IPS-20b (cell line): ENCODE results near the gene FGF8.

Experiments
- H3K27ac ChIP-seq: one replicate; pipeline ENCODE4 v1.5.1; 2013; ENCODE audit warnings: low read length
- H3K27me3 ChIP-seq: 2 replicates; pipeline ENCODE4 v1.6.1; 2013; ENCODE audit warnings: mild to moderate bottlenecking, low read length, inconsistent platforms; ENCODE audit not compliant: insufficient read depth
- H3K36me3 ChIP-seq: 2 replicates; pipeline ENCODE4 v1.6.1; 2013; ENCODE audit warnings: low read depth, mild to moderate bottlenecking, inconsistent platforms, low read length, moderate library complexity; ENCODE audit not compliant: insufficient read depth
- H3K4me1 ChIP-seq: 2 replicates; pipeline ENCODE4 v1.6.1; 2013; ENCODE audit warnings: mild to moderate bottlenecking, control low read depth, inconsistent platforms, low read length, moderate library complexity; ENCODE audit not compliant: insufficient read depth
- H3K4me3 ChIP-seq: 2 replicates; pipeline ENCODE4 v1.5.1; 2013; ENCODE audit warnings: mild to moderate bottlenecking, low read length, inconsistent platforms
- H3K9ac ChIP-seq: 2 replicates; pipeline ENCODE4 v1.6.1; 2013; ENCODE audit warnings: low read depth, mild to moderate bottlenecking, inconsistent platforms, low read length, moderate library complexity
- H3K9me3 ChIP-seq: 2 replicates; pipeline ENCODE4 v1.6.1; 2013; ENCODE audit warnings: mild to moderate bottlenecking, low read depth, low read length, inconsistent platforms; ENCODE audit not compliant: insufficient read depth

The FGF8 gene

DNA sequence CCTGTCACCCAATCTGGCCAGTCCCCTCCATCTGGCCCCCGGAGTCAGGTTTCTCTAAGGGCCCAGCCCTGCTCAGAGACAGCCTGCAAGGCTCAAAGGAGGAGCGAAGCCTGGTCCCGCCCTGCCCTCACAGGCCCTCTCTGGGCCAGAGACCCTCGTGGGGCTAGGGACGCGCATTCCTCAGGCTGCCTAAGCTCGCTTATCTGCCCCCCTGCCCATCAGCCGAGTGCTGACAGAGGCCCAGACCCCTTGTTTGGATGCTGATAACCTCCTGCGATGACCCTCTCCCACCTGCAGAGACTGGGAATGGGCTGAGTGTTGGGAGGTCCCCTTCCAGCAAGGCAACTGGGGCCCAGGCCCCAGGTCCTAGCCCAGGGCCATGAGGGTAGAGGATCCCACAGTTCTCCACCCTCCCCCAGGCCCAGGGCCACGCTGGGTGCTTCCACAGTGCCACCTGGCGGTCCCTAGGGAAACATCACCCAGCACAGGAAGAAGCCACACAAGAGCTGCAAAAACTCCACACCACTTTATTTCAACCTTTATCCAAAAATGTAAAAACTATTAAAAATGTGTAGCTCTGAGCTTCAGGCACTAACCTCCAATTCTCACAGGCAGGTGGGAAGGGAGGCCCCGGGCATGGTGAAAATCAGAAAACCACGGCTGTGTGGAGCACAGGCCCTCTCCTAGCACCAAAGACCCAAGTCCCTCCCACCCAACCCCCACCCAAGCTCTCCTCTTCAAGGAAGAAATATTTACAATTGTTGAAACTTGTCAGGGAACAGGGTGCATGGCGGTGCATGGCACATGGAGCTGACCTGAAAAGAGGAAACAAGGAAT lies 5.1 kb upstream of the FGF8 start:
- Histone ChIP-seq H3K27ac (no peak overlapping the region), H3K4me1 (peaks cover 16% of the 10 kb centered on the region), H3K27me3 (peaks cover 48% of the 10 kb centered on the region), H3K4me3 (peak overlapping the region; percentile 85), H3K9ac (no peak overlapping the region), H3K36me3 (peaks cover 17% of the 10 kb centered on the region), H3K9me3 (no peaks in the 10 kb centered on the region)

- Histone ChIP-seq H3K4me3 (peak overlapping the region; percentile 24; the same call in 1 of the 2 replicates), H3K9ac (no peak overlapping the region), H3K4me1 (peaks cover 16% of the 10 kb centered on the region), H3K9me3 (no peaks in the 10 kb centered on the region), H3K27ac (no peak overlapping the region), H3K36me3 (peaks cover 10% of the 10 kb centered on the region), H3K27me3 (peaks cover 55% of the 10 kb centered on the region)
These were observed 4.4 kb upstream of the FGF8 start for GRCh38 chr10:101780187-101780817.

DNA sequence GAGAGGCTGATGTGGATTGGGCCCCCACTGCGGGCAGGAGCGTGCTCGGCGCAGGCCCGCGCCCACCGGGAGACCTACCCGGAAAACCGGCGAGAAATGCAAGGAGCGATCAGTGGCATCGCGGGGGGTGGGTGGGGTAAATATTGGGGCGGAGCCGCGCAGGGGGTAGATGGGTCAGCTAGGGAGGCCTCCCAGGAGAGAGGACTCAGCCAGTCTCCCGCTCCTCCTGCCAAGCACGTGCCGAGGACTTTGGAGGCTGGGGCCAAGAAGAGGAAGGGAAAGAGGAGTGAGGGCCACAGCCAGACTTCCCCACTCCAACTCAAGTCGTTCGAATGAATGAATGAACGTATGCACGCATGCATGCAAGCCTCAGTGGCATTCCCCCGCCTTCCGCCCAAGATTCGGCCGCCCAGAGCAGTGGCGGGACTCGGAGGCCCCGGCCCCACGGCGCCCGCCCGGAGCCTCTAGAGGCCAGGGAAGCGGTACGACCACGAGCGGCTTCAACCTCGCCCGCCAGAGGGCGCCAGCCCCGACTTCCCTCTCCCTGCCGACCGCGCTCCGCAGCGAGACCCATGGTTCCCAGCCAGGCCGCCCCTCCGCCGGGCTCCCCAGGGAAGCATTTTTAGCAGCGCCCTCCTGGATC lies 3.8 kb upstream of the FGF8 start:
- H3K36me3 ChIP-seq, result peaks cover 3% of the 10 kb centered on the region
- peak overlapping the region; percentile 75; the same call in 1 of the 2 replicates for H3K4me3 ChIP-seq
- H3K4me1 ChIP-seq, result peaks cover 16% of the 10 kb centered on the region
- H3K9me3 ChIP-seq, result no peaks in the 10 kb centered on the region
- no peak overlapping the region for H3K27ac ChIP-seq
- peak overlapping the region; percentile 30; the same call in 1 of the 2 replicates for H3K9ac ChIP-seq
- peaks cover 61% of the 10 kb centered on the region for H3K27me3 ChIP-seq

GRCh38 chr10:101778781-101779543 lies 3.0 kb upstream of the FGF8 start:
- H3K9me3 ChIP-seq, result no peaks in the 10 kb centered on the region
- peaks cover 21% of the 10 kb centered on the region for H3K4me1 ChIP-seq
- peak overlapping the region; percentile 75 for H3K4me3 ChIP-seq
- H3K27ac ChIP-seq, result no peak overlapping the region
- H3K36me3 ChIP-seq, result no peaks in the 10 kb centered on the region; the same call in 1 of the 2 replicates
- H3K27me3 ChIP-seq, result peaks cover 68% of the 10 kb centered on the region
- peak overlapping the region; percentile 30; the same call in 1 of the 2 replicates for H3K9ac ChIP-seq

GRCh38 chr10:101778151-101778780 lies 2.4 kb upstream of the FGF8 start:
- peaks cover 27% of the 10 kb centered on the region for H3K4me1 ChIP-seq
- H3K9me3 ChIP-seq, result no peaks in the 10 kb centered on the region
- H3K4me3 ChIP-seq, result peak overlapping the region; percentile 75; the same call in 1 of the 2 replicates
- no peak overlapping the region for H3K27ac ChIP-seq
- no peak overlapping the region for H3K9ac ChIP-seq
- no peaks in the 10 kb centered on the region; the same call in 1 of the 2 replicates for H3K36me3 ChIP-seq
- peaks cover 75% of the 10 kb centered on the region for H3K27me3 ChIP-seq

DNA sequence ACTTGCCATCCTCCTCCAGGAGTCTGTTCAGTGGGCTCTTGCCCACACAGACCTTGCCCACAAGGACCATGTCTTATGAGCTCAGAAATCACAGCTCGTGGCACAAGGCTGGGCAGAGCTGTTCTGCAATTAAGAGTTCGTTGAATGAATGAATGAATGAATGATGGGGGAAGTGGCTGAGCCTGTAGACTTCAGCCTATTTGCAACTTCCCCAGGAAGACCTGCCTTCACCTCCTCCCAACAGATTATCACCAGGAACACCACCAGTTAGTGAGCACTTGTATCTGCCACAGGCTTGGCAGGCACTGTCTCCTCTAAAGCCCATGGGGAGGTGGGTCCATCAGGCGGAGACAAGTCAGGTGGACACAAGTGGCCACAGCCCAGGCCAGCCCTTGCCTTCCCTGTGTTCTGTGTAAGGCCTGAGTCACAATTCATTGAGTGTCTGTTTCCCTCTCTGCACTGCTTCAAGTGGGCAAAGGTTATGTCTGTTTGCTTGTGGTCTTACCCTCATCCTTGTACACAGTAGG lies 1.8 kb upstream of the FGF8 start:
- Histone ChIP-seq H3K9ac (no peak overlapping the region), H3K27ac (no peak overlapping the region), H3K36me3 (no peaks in the 10 kb centered on the region; the same call in 1 of the 2 replicates), H3K4me1 (peaks cover 27% of the 10 kb centered on the region), H3K4me3 (no peak overlapping the region), H3K9me3 (no peaks in the 10 kb centered on the region), H3K27me3 (peaks cover 81% of the 10 kb centered on the region)

- no peak overlapping the region; the same call in 1 of the 2 replicates for H3K4me3 ChIP-seq
- H3K9ac ChIP-seq, result no peak overlapping the region
- H3K27me3 ChIP-seq, result peaks cover 95% of the 10 kb centered on the region
- no peaks in the 10 kb centered on the region; the same call in 1 of the 2 replicates for H3K36me3 ChIP-seq
- no peaks in the 10 kb centered on the region for H3K9me3 ChIP-seq
- no peak overlapping the region for H3K27ac ChIP-seq
- H3K4me1 ChIP-seq, result peaks cover 22% of the 10 kb centered on the region; the same call in 1 of the 2 replicates
These were observed 375 bp upstream of the FGF8 start for GRCh38 chr10:101776161-101776817.

DNA sequence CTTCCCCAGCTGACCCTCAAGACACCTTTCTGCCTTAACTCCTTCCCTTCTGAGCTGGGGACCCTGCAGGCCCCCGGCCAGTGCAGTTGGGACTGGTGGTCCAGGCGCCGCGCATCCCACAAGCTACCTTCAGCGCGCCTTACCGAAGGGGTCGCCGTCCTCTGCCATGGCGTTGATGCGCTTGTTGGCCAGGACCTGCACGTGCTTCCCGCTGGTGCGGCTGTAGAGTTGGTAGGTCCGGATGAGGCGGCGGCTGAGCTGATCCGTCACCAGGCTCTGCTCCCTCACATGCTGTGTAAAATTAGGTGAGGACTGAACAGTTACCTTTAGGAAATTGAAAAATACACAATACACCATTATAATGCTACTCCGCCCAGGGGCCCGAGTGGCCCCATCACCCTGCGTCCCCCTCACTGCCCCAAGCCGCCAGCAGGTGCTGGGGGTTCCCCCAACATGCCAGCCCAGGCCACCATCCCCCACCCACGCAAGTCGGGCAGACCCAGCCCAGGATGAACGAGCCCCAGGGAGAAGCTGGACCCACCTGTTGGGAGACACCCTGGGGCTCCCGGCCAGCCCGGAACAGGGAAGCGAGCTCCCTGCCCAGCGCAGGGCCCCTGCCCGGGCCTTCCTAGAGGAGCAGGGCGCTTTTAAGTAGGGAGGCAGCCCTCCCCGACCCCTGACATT lies 1.2 kb downstream of the FGF8 start:
- H3K4me3 ChIP-seq, result peak overlapping the region; percentile 47; the same call in 1 of the 2 replicates
- no peaks in the 10 kb centered on the region for H3K9me3 ChIP-seq
- H3K9ac ChIP-seq, result no peak overlapping the region
- peaks cover 14% of the 10 kb centered on the region; the same call in 1 of the 2 replicates for H3K4me1 ChIP-seq
- no peak overlapping the region for H3K27ac ChIP-seq
- no peaks in the 10 kb centered on the region for H3K36me3 ChIP-seq
- peaks cover 88% of the 10 kb centered on the region for H3K27me3 ChIP-seq

DNA sequence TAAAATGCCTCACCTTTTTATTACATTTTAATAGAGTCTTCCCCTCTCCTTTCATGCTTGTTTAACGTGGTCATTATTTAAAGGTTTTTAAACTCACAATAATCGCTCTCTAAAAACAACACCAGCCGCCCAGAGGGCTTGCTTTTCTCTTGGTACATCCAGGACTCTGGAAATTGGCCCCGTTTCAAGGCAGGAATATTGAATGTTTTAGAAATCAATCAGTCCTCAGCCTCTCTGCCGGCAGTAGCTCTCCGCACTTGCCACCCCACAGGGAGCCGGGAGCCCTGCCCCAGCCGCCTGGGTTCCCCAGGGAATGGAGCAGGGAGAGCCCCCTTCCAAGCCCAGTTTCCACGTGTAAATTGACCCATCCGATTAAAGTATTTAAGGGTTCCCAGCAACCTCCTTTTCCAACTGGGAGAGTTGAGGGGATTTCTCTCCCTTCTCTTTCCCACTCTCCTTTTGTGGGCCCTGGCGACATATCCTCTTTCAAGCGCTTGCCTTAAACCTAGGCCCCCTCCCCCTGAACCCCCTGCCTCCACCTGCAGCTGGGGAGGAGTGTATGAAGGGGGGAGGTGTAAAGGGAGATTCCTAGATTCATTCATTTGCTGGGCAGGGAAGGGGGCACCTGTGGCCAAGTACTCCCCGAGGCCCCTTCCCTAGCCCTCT lies 1.9 kb downstream of the FGF8 start:
- Histone ChIP-seq H3K27me3 (peaks cover 87% of the 10 kb centered on the region), H3K9me3 (no peaks in the 10 kb centered on the region), H3K4me3 (peak overlapping the region; percentile 45; the same call in 1 of the 2 replicates), H3K9ac (no peak overlapping the region), H3K4me1 (peaks cover 14% of the 10 kb centered on the region; the same call in 1 of the 2 replicates), H3K27ac (no peak overlapping the region), H3K36me3 (no peaks in the 10 kb centered on the region)
